ENCODE measurements around the gene CASP2.

GRCh38 chr7:143257501-143257900 is 30.6 kb upstream of the CASP2 start:
- TF ChIP-seq POLR2A (IDR thresholded peaks at IDR 0.05) (no peak), CTCF (IDR thresholded peaks at IDR 0.05) (no peak), POLR2AphosphoS5 (IDR thresholded peaks at IDR 0.05) (no peak)

Measured in breast epithelium (tissue), 3 donors.